GM10847 (cell line): Measurements from ENCODE around the gene ERVH48-1.

Source experiments
- POLR2A ChIP-seq: IDR thresholded peaks from 2 replicates; pipeline ENCODE4 v1.6.1; 2011; ENCODE audit not compliant: insufficient read length; ENCODE audit errors: extremely low read depth

The ERVH48-1 gene

GRCh38 chr21:42892931-42893755, 32.3 kb downstream of the ERVH48-1 start, which contains the start of gene NDUFV3:
TSS of gene NDUFV3 (plus strand) at chr21:42893309. CDS start at chr21:42893334, 25 bp downstream.
- peak; percentile 85 for TF ChIP-seq POLR2A

- no peak for TF ChIP-seq POLR2A
These were observed 32.9 kb downstream of the ERVH48-1 start for GRCh38 chr21:42892582-42892930.

- no peak for TF ChIP-seq POLR2A
These were observed 38.1 kb downstream of the ERVH48-1 start for GRCh38 chr21:42887326-42887725.

- TF ChIP-seq POLR2A = no peak
These were observed 41.5 kb downstream of the ERVH48-1 start for GRCh38 chr21:42883921-42884320.

GRCh38 chr21:42880352-42880751, 45.1 kb downstream of the ERVH48-1 start:
- no peak for TF ChIP-seq POLR2A

GRCh38 chr21:42878993-42879787, 46.2 kb downstream of the ERVH48-1 start, which contains the start of gene WDR4:
TSS of gene WDR4 (minus strand) at chr21:42879539. CDS start at chr21:42879495, 44 bp downstream.
- TF ChIP-seq POLR2A = peak; percentile 97

GRCh38 chr21:42878678-42878992, 46.8 kb downstream of the ERVH48-1 start:
- no peak for TF ChIP-seq POLR2A

- no peak for TF ChIP-seq POLR2A
These were observed 52.3 kb downstream of the ERVH48-1 start for GRCh38 chr21:42873096-42873495.

GRCh38 chr21:42868196-42868595, 57.2 kb downstream of the ERVH48-1 start:
- no peak for TF ChIP-seq POLR2A
